H1 (cell line): ENCODE results near the gene LY9. TPM values are rescaled to one million over a fixed set of nuclear protein-coding genes. Genes with fewer than 3 reads are reported as not detected.

Experiments used
- CTCF ChIA-PET: fragments of 300-600 bp; sonication (Branson Sonifier 250); formaldehyde crosslinking; loops from one replicate; lab custom pipeline; 2021; ENCODE audit not compliant: partially characterized antibody; lab: Charles Lee
- POLR2A ChIA-PET: fragments of 300-600 bp; sonication (Branson Sonifier 250); formaldehyde crosslinking; loops from one replicate; lab custom pipeline; 2021; ENCODE audit warnings: inconsistent platforms; ENCODE audit not compliant: partially characterized antibody; lab: Charles Lee
- DNase-seq, 2 experiments: peaks; one replicate each; pipeline versions ENCODE4 v3.0.0 to v3.0.0-alpha.2; 2010 to 2022; ENCODE audit warnings: low spot score in 2 of 2, low read depth in 1 of 2, mixed read lengths in 1 of 2
- FAIRE-seq: peaks from 2 replicates; lab custom pipeline; 2011; peaks lifted over from hg19 to GRCh38; lab: Jason Lieb, UNC
- H2AFZ ChIP-seq: 2 replicates; pipeline ENCODE4 v1.8.1; 2012; ENCODE audit warnings: low read length, inconsistent platforms
- H2AK5ac ChIP-seq: 2 replicates; pipeline ENCODE4 v1.6.1; 2013; ENCODE audit warnings: low read depth, low read length
- H2BK120ac ChIP-seq: replicated peaks from 2 replicates; pipeline ENCODE3; 2013; ENCODE audit warnings: low read depth, low read length, inconsistent platforms
- H2BK12ac ChIP-seq: 2 replicates; pipeline ENCODE4 v1.6.1; 2013; ENCODE audit warnings: low read depth, low read length
- H2BK15ac ChIP-seq: 2 replicates; pipeline ENCODE4 v1.6.1; 2013; ENCODE audit warnings: low read length
- H2BK20ac ChIP-seq: 2 replicates; pipeline ENCODE4 v1.6.1; 2013; ENCODE audit warnings: low read length
- H2BK5ac ChIP-seq: 2 replicates; pipeline ENCODE4 v1.6.1; 2013; ENCODE audit warnings: low read depth, low read length
- H3K14ac ChIP-seq: 2 replicates; pipeline ENCODE4 v1.6.1; 2013; ENCODE audit warnings: inconsistent platforms; ENCODE audit not compliant: insufficient read length
- H3K18ac ChIP-seq: 2 replicates; pipeline ENCODE4 v1.6.1; 2013; ENCODE audit warnings: low read length; ENCODE audit errors: extremely low read depth
- H3K23ac ChIP-seq: 2 replicates; pipeline ENCODE4 v1.6.1; 2013; ENCODE audit warnings: inconsistent platforms; ENCODE audit not compliant: insufficient read length
- H3K23me2 ChIP-seq: 2 replicates; pipeline ENCODE4 v1.6.1; 2013; ENCODE audit warnings: low read depth, low read length
- H3K27ac ChIP-seq: 2 replicates; pipeline ENCODE4 v1.6.1; 2011; ENCODE audit warnings: low read depth, low read length, inconsistent platforms
- H3K27me3 ChIP-seq, 4 experiments: replicated peaks in 1 of 4; 1 replicate in 1 of 4; 2 replicates in 3 of 4; pipeline versions ENCODE4 v1.6.1 to v1.8.1; 2011 to 2013; ENCODE audit warnings: low read length in 3 of 4, mild to moderate bottlenecking in 3 of 4, inconsistent platforms in 2 of 4, mixed read lengths in 2 of 4, moderate library complexity in 1 of 4; ENCODE audit not compliant: control insufficient read depth in 3 of 4, insufficient read depth in 3 of 4; ENCODE audit errors: extremely low read depth in 1 of 4
- H3K36me3 ChIP-seq, 4 experiments: 2 replicates each; pipeline versions ENCODE4 v1.6.1 to v1.8.1; 2011 to 2013; ENCODE audit warnings: mild to moderate bottlenecking in 4 of 4, low read length in 3 of 4, moderate library complexity in 2 of 4, control low read depth in 1 of 4, inconsistent platforms in 1 of 4; ENCODE audit not compliant: insufficient read depth in 4 of 4, control insufficient read depth in 2 of 4
- H3K4ac ChIP-seq: replicated peaks from 2 replicates; pipeline ENCODE3; 2013; ENCODE audit warnings: low read length, low read depth, mixed read lengths, inconsistent platforms; ENCODE audit not compliant: insufficient read length
- H3K4me1 ChIP-seq, 4 experiments: replicated peaks in 1 of 4; 1 replicate in 1 of 4; 2 replicates in 3 of 4; pipeline versions ENCODE4 v1.6.1 to v1.8.1; 2011 to 2013; ENCODE audit warnings: low read length in 3 of 4, inconsistent platforms in 2 of 4, mixed read lengths in 1 of 4; ENCODE audit not compliant: insufficient read depth in 4 of 4, control insufficient read depth in 3 of 4
- H3K4me2 ChIP-seq, 2 experiments: 2 replicates each; pipeline versions ENCODE4 v1.6.1 to v1.8.1; 2011 to 2013; ENCODE audit warnings: low read depth in 2 of 2, low read length in 2 of 2, control low read depth in 1 of 2, inconsistent platforms in 1 of 2, mild to moderate bottlenecking in 1 of 2; ENCODE audit not compliant: insufficient read depth in 1 of 2
- H3K4me3 ChIP-seq, 4 experiments: fragments of 200-600, 300-600 bp in 1 of 4; sonication (generic), shearing (Covaris generic), sonication (Bioruptor Twin) in 1 of 4; 2 replicates each; pipeline versions ENCODE4 v1.5.1 to v1.8.1; 2011 to 2016; ENCODE audit warnings: low read length in 4 of 4, low read depth in 3 of 4, control low read depth in 2 of 4, inconsistent platforms in 2 of 4, mild to moderate bottlenecking in 2 of 4, mixed read lengths in 1 of 4, moderate library complexity in 1 of 4; ENCODE audit not compliant: insufficient read depth in 2 of 4; ENCODE audit errors: extremely low read depth in 1 of 4
- H3K56ac ChIP-seq: replicated peaks from 2 replicates; pipeline ENCODE3; 2013; ENCODE audit warnings: low read depth, mild to moderate bottlenecking, mixed read lengths, low read length, inconsistent platforms; ENCODE audit not compliant: insufficient read length
- H3K79me1 ChIP-seq: 2 replicates; pipeline ENCODE4 v1.6.1; 2013; ENCODE audit warnings: low read depth, low read length, control low read depth
- H3K79me2 ChIP-seq, 2 experiments: 2 replicates each; pipeline versions ENCODE4 v1.6.1 to v1.8.1; 2012 to 2013; ENCODE audit warnings: low read length in 2 of 2, mild to moderate bottlenecking in 2 of 2, inconsistent platforms in 1 of 2; ENCODE audit not compliant: insufficient read depth in 2 of 2, control insufficient read depth in 1 of 2
- H3K9ac ChIP-seq, 4 experiments: replicated peaks in 1 of 4; 1 replicate in 1 of 4; 2 replicates in 3 of 4; pipeline versions ENCODE4 v1.6.1 to v1.8.1; 2011 to 2013; ENCODE audit warnings: low read depth in 3 of 4, low read length in 3 of 4, control low read depth in 2 of 4, mild to moderate bottlenecking in 2 of 4, moderate library complexity in 2 of 4, inconsistent platforms in 1 of 4; ENCODE audit errors: extremely low read depth in 1 of 4
- H3K9me3 ChIP-seq, 2 experiments: 2 replicates each; pipeline versions ENCODE4 v1.6.1 to v1.8.1; 2012 to 2013; ENCODE audit warnings: mild to moderate bottlenecking in 2 of 2, moderate library complexity in 2 of 2, control low read depth in 1 of 2, inconsistent platforms in 1 of 2, low read depth in 1 of 2, low read length in 1 of 2, mixed read lengths in 1 of 2; ENCODE audit not compliant: insufficient read depth in 2 of 2
- H4K20me1 ChIP-seq, 2 experiments: replicated peaks in 1 of 2; 2 replicates each; pipeline versions ENCODE3 to v1.8.1; 2011 to 2013; ENCODE audit warnings: inconsistent platforms in 2 of 2, low read length in 2 of 2, mild to moderate bottlenecking in 1 of 2; ENCODE audit not compliant: insufficient read depth in 2 of 2, control insufficient read depth in 1 of 2
- H4K5ac ChIP-seq: 2 replicates; pipeline ENCODE4 v1.6.1; 2013; ENCODE audit warnings: low read length, low read depth, mixed read lengths, inconsistent platforms; ENCODE audit not compliant: insufficient read length
- H4K8ac ChIP-seq: 2 replicates; pipeline ENCODE4 v1.8.0; 2013; ENCODE audit warnings: mild to moderate bottlenecking, moderate library complexity, low read length, inconsistent platforms; ENCODE audit not compliant: insufficient read depth; ENCODE audit errors: extremely low read depth
- H4K91ac ChIP-seq: replicated peaks from 2 replicates; pipeline ENCODE3; 2013; ENCODE audit warnings: low read length, mixed read lengths, inconsistent platforms; ENCODE audit not compliant: insufficient read length
- CEBPB ChIP-seq: IDR thresholded peaks from 2 replicates; pipeline ENCODE4 v1.6.1; 2012; ENCODE audit warnings: low read depth, low read length
- CHD2 ChIP-seq: IDR thresholded peaks from 2 replicates; pipeline ENCODE4 v1.6.1; 2012; ENCODE audit warnings: low read length, improper control_type of control experiment
- JUND ChIP-seq: IDR thresholded peaks from 2 replicates; pipeline ENCODE4 v1.6.1; 2011; ENCODE audit warnings: mild to moderate bottlenecking, improper control_type of control experiment, low read length
- NRF1 ChIP-seq: IDR thresholded peaks from 2 replicates; pipeline ENCODE4 v1.6.1; 2011; ENCODE audit warnings: mild to moderate bottlenecking, low read depth, low read length, improper control_type of control experiment
- RXRA ChIP-seq: IDR thresholded peaks from 2 replicates; pipeline ENCODE4 v1.6.1; 2011; ENCODE audit warnings: low read depth, mild to moderate bottlenecking, low read length, moderate library complexity; ENCODE audit not compliant: insufficient read depth
- SAP30 ChIP-seq: fragments of 300-600 bp; sonication (generic); IDR thresholded peaks from 2 replicates; pipeline ENCODE4 v1.7.1; 2012; ENCODE audit warnings: low read length, moderate library complexity, mild to moderate bottlenecking, inconsistent platforms; ENCODE audit not compliant: insufficient read depth, insufficient replicate concordance
- WGBS, 2 experiments: shearing (Covaris generic) in 1 of 2; methylation state at CpG; one replicate each; pipeline versions ENCODE4 v1.1.6 to v1.1.7; 2013 to 2015; ENCODE audit warnings: low lambda C conversion rate in 2 of 2, mixed read lengths in 2 of 2, inconsistent platforms in 1 of 2, low coverage in 1 of 2, missing lambda C conversion rate in 1 of 2; ENCODE audit not compliant: insufficient replicate concordance in 2 of 2, insufficient coverage in 1 of 2, insufficient read length in 1 of 2; ENCODE audit errors: extremely low coverage in 1 of 2, missing lambda C conversion rate in 1 of 2; 5-methylcytosine and 5-hydroxymethylcytosine counted together
- polyA plus RNA-seq, 7 experiments: library from polyadenylated mRNA; depleted of rRNA in 3 of 7; stranded (reverse) in 5 of 7; unstranded in 2 of 7; fragments of >200 nt in 5 of 7; fragments of 200-250 nt in 2 of 7; gene quantifications; 1 replicate in 5 of 7; 2 replicates in 1 of 7; 4 replicates in 1 of 7; pipeline versions ENCODE4 v1.2.1 to v1.2.3, GENCODE V29; 2011 to 2013; ENCODE audit warnings: missing spikeins in 2 of 7, mixed read lengths in 2 of 7
- total RNA-seq: library from RNA; stranded (reverse); fragmentation: NEBNext Ultra II Directional; extraction: Animal tissue kit (Norgen Biotek cat#: 25700); gene quantifications from 2 replicates; pipeline ENCODE4 v1.2.1, GENCODE V29; 2021

LY9 gene
- total and polyA plus RNA-seq, 2 of the 8 experiments (the other 6 are each of a cell fraction or from before 2014, with no cell fraction given): not detected

DNA sequence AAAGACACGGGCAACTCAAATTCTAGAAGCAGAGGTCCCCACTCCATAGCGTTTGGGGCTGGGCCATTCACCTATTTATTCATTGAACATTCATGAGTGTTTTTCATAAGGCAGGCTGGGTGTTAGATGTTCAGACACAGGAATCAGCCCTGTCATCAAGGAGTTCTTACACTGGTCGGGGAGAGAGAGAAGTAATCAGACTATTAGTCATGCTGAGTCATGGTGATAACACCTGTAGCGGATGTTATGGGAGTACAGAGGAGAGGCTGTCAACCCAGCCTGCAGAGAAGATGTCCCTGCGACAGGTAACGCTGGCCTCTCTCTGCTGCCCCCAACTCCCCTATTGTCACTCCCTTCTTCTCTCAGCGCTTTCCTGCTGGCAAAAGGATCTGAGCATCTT is 17.2 kb downstream of the LY9 start:
- TF ChIP-seq NRF1 (no peak), CEBPB (no peak), RXRA (no peak), SAP30 (no peak), JUND (no peak), CHD2 (no peak)
- Histone ChIP-seq H3K27ac (no peak overlapping the region), H3K4ac (no peak overlapping the region), H3K79me2 (no peaks in the 10 kb centered on the region), H2AFZ (no peak overlapping the region), H3K56ac (no peak overlapping the region), H2BK20ac (no peak overlapping the region), H3K4me1 (peaks cover 0 to 7% (median 4%) of the 10 kb centered on the region in 4 experiments; a peak in 4 of 7 replicates), H4K20me1 (no peaks in the 10 kb centered on the region), H3K9ac (no peak overlapping the region), H3K23me2 (no peaks in the 10 kb centered on the region), H4K8ac (no peak overlapping the region), H3K4me3 (no peak overlapping the region), H3K9me3 (no peaks in the 10 kb centered on the region), H2BK15ac (no peak overlapping the region), H2BK5ac (no peak overlapping the region), H3K14ac (no peak overlapping the region), H3K4me2 (no peak overlapping the region), H2BK120ac (no peak overlapping the region), H2BK12ac (no peak overlapping the region), H3K23ac (no peak overlapping the region), H3K18ac (no peak overlapping the region), H4K91ac (no peak overlapping the region), H3K27me3 (no peaks in the 10 kb centered on the region; a peak in 1 of 7 replicates), H4K5ac (no peak overlapping the region), H3K79me1 (no peaks in the 10 kb centered on the region), H2AK5ac (no peak overlapping the region), H3K36me3 (no peaks in the 10 kb centered on the region)
- no peak for DNase-seq
- WGBS, 2 experiments: 91% methylated on average over 6 of the region's 7 CpGs; no CpG with 5 or more reads in 1 of the 2 experiments
- POLR2A ChIA-PET: no interaction called here
- FAIRE-seq: no peak
- CTCF ChIA-PET: interaction anchor here (1.2 to 2.4 kb wide), 2 partner anchors 16 to 65 kb away, joined by 3 to 8 read pairs; no protein-coding TSS in a partner anchor
